Activated naive CD4-positive, alpha-beta T cell treated with anti-CD3 and anti-CD28 coated beads, Interleukin-2, amount 10 ng/mL, durations not matched to agents 7 days and 5 days (primary cell): Measurements from ENCODE around the gene RAPGEF4.

Source experiments
- CTCF ChIA-PET: fragments of 350-600 bp; sonication (Branson Sonifier 250); formaldehyde crosslinking; loops from one replicate; lab custom pipeline; 2021; ENCODE audit warnings: antibody characterized with exemption; lab: Charles Lee
- DNase-seq: peaks from one replicate; pipeline ENCODE4 v3.0.0-alpha.2; 2020
- H3K27ac Mint-ChIP-seq: one replicate; pipeline ENCODE4 v1.8.0; 2021; ENCODE audit warnings: mild to moderate bottlenecking, moderate library complexity, mixed read lengths
- H3K27me3 Mint-ChIP-seq: one replicate; pipeline ENCODE4 v1.8.0; 2021; ENCODE audit warnings: mild to moderate bottlenecking, mixed read lengths
- H3K36me3 Mint-ChIP-seq: one replicate; pipeline ENCODE4 v1.8.0; 2021; ENCODE audit warnings: mixed read lengths
- H3K4me1 Mint-ChIP-seq: one replicate; pipeline ENCODE4 v1.8.0; 2021; ENCODE audit warnings: mixed read lengths
- H3K4me3 Mint-ChIP-seq: one replicate; pipeline ENCODE4 v1.8.0; 2021; ENCODE audit warnings: mild to moderate bottlenecking, moderate library complexity, mixed read lengths
- H3K9me3 Mint-ChIP-seq: one replicate; pipeline ENCODE4 v1.8.0; 2021; ENCODE audit warnings: mixed read lengths

Gene RAPGEF4

DNA sequence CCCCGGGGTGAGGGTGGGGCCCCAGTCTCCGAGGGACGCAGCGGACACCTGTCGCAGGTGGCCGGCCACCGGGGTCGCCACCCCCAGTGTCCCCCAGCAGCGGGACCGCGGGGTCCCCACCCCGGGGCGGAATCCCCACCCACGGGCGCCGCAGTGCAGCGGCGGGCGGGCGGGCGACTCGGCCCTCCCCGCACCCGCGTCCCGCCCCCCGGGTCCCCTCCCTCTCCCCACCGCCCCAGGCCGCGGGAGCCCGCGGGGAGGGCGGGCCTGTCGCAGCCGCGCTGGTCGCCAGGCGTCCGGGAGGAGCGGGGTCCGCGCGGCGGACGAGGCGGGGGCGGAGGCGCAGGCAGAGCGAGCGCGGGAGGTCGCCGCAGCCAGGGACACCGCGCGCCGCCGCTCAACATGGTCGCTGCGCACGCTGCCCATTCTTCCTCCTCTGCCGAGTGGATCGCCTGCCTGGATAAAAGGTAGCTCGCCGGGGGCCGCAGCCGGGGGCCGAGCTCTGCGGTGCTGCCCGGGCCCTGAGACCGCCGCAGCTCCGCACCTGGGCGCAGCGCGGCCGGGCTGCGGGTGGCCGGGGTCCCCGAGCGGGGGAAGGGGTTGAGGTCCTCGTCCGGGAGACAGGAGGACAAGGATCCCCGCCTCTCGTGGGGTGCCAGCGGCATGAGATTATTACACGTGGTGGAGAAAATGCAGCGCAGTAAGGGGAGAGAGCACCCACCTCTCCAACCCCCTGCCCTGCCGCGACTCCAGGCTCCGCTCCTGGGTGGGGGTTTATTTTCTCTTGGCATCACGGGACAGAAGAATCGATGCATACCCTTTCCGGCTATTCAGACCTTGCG, at the start of gene RAPGEF4:
RAPGEF4 (plus strand) TSS at position 264 of the 842 bp plus-strand sequence; CDS start at position 403, 139 bp downstream.
- Mint-ChIP-seq H3K27me3 (peaks cover 60% of the 10 kb centered on the region), H3K9me3 (no peaks in the 10 kb centered on the region), H3K27ac (no peak within 1 kb of the TSS), H3K4me3 (peak within 1 kb of the TSS; percentile 48), H3K4me1 (peaks cover 9% of the 10 kb centered on the region), H3K36me3 (peaks cover 1% of the 10 kb centered on the region)
- no peak for DNase-seq
- CTCF ChIA-PET = no interaction called here

DNA sequence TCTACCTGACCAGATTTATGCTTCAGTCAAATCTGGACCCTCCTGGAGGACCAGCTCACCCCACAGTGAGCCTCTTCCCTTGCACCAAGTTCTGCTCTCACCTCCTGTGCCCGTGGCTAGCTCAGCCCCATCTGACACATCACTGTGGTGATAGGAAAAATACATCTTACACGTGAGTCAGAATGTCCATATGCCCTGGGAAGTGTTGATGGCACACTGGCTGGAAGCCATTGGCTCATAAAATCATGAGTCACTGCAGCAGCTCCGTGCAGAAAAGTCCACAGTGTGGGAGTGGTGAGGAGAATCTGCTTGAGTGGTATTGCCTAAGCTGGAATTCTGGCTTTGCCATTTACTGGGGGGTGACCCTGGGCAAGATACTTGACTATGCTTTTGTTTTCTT, 42.6 kb upstream of the RAPGEF4 start:
- H3K27me3 Mint-ChIP-seq = no peaks in the 10 kb centered on the region
- CTCF ChIA-PET = no interaction called here

DNA sequence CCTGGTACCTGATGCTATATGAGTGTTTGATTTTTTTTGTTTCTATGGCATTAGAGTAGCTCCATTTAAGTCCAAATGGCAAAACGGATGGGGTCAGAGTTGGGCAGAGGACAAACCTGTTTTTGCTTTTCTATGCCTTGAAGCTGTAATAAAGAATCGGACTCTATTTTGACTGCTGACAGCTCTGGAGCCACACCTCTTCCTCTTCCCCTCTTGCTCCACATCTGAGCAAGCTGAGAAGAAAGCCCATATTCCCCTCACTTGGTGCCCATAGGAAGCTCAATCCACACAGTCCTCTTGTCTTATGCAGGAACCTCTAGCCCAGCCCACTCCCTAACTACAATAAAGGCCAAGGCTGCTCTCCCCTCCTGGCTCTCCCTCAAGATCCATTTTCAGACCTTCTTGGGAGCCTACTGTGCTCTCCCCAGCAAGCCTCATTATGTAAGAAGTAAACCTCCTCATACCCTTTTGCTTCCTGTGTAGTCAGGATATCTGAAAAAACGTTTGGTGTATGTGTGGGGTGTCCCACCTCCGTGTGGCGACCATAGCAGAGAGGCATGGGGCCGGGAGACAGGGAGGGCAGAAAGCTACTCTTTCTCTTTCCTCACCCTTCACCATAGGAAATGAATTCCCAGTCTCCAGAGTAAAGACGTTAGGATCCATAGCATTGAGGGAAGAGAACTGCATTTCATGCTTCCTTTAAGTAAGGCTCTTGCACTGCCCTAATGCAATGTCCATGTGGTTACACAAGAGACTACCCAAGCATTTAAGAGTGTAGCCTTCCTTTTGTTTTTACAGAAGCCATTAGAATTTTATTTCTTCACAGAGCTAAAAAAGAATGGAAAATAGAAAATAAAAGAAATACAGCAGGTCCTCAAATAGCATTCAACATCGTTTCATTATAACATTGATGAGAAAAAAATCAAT, 41.9 kb upstream of the RAPGEF4 start:
- DNase-seq = no peak
- no peak overlapping the region for H3K4me3 Mint-ChIP-seq
- CTCF ChIA-PET = interaction anchor here (0.7 kb wide), 1 partner anchor 18 kb away, joined by 3 read pairs; no protein-coding TSS in a partner anchor
- peaks cover 8% of the 10 kb centered on the region for H3K9me3 Mint-ChIP-seq
- peaks cover 2% of the 10 kb centered on the region for H3K36me3 Mint-ChIP-seq
- peaks cover 34% of the 10 kb centered on the region for H3K4me1 Mint-ChIP-seq
- peak overlapping the region; percentile 11 for H3K27ac Mint-ChIP-seq
- no peaks in the 10 kb centered on the region for H3K27me3 Mint-ChIP-seq

More for the DNA sequence above, 42.6 kb upstream of the RAPGEF4 start:
- Mint-ChIP-seq H3K27ac (no peak overlapping the region), H3K4me3 (no peak overlapping the region), H3K9me3 (peaks cover 12% of the 10 kb centered on the region), H3K4me1 (peaks cover 30% of the 10 kb centered on the region), H3K36me3 (peaks cover 4% of the 10 kb centered on the region)
- no peak for DNase-seq

DNA sequence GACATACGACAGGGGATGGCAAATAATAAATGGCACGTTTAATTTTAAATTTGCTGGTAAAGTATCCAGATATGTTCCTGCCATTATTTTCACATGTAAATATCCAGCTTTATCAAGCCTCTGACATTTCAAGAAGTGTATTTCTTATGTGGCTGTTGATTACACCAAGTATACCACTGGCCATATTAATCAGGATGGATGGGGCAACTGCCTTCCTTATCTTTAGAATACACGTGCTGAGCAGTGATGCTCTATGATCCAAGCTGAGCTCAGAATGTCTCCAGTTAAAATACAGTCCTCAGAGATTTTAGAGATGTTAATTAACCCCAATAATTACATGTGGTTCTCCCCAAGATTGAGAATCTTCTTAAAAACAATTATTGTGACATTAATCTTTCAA, 38.3 kb upstream of the RAPGEF4 start:
- Mint-ChIP-seq H3K9me3 (no peaks in the 10 kb centered on the region), H3K27ac (no peak overlapping the region), H3K36me3 (no peaks in the 10 kb centered on the region), H3K4me3 (no peak overlapping the region), H3K4me1 (peaks cover 23% of the 10 kb centered on the region), H3K27me3 (peaks cover 4% of the 10 kb centered on the region)
- CTCF ChIA-PET = no interaction called here
- DNase-seq = no peak

DNA sequence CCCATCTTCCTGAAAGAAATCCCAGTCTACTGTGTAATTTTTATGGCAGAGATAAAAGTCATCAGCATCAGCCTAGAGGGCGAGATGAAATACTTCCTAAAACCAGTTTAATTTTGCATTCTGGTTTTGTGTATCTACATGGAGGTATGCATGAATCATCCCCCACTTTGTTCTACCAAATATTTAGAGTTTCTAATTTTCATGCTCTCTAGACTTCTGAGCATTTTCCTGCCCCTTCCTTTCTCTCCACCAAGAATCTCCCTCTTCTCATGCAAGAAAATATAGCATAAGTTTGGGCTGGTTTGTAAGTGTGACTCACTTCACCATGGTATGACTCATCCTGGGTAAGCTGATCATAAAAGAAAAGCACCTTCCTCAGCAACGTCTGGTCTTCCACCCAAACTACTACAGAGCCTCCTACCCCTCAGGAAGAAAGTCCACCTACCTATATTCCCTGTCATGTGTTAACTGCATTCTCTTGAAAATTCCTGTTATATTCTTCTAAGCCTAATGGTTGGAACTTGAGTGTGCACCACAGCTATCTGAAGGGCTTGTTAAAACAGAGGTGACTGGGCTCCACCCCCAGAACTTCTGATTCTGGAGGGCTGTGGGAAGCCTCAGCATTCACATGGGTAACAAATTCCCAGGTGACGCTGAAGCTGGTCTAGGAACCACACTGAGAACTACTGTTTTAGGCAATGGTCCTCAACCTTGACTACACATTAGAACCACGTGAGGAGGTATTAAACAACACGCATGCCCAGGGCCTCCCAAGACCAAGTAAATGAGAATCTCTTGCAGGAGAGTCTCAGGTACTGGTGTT, 37.4 kb upstream of the RAPGEF4 start:
- no peak for DNase-seq
- Mint-ChIP-seq H3K27me3 (peaks cover 4% of the 10 kb centered on the region), H3K36me3 (no peaks in the 10 kb centered on the region), H3K4me1 (peaks cover 19% of the 10 kb centered on the region), H3K4me3 (no peak overlapping the region), H3K27ac (no peak overlapping the region), H3K9me3 (no peaks in the 10 kb centered on the region)
- CTCF ChIA-PET = interaction anchor here (1.2 kb wide), 1 partner anchor 12 kb away, joined by 4 read pairs; no protein-coding TSS in a partner anchor

DNA sequence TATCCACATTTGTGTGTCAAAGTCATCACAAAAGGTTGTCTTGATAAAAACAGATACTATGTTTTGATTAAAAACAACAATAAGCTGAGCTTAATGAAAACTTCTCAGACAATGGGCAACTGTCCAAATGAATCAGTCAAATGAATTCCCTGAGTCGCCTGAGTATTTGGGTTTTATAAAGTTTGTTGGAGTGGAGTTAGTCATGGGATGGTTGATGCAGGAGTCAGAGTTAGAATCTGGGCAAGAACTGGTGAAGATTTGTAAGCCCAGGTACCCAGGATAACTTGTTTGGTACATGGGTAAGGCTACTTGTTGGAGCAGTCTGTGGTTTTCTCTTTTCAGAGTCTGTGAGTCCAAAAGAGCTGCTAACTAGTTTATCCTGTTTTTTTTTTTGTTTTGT, 34.4 kb upstream of the RAPGEF4 start:
- H3K4me3 Mint-ChIP-seq = no peak overlapping the region
- H3K9me3 Mint-ChIP-seq = no peaks in the 10 kb centered on the region
- no peak for DNase-seq
- no peaks in the 10 kb centered on the region for H3K36me3 Mint-ChIP-seq
- CTCF ChIA-PET = interaction anchor here (1.2 kb wide), 1 partner anchor 9 kb away, joined by 5 read pairs; no protein-coding TSS in a partner anchor
- peaks cover 4% of the 10 kb centered on the region for H3K27me3 Mint-ChIP-seq
- peaks cover 12% of the 10 kb centered on the region for H3K4me1 Mint-ChIP-seq
- H3K27ac Mint-ChIP-seq = no peak overlapping the region

DNA sequence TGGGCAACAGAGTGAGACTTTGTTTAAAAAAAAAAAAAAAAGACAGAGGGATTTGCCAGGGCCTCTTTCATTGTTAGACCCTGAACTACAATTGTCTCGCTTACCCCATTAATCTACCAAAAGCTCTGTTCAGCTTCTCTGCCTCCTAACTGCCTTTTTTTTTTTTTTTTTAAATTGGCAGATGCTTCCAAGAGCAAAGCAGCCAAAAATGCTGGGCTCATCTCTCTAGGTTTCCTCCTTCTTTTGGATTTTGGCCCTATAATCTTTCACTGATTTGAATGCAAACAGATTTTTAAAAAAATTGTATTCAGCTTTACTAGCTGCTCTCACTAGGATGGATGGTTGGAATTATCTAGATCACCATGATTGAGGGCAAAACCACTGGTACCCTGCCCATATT, 33.2 kb upstream of the RAPGEF4 start:
- peaks cover 14% of the 10 kb centered on the region for H3K27me3 Mint-ChIP-seq
- CTCF ChIA-PET = interaction anchor here (1.1 to 1.2 kb wide), 2 partner anchors 8 to 108 kb away, joined by 3 to 5 read pairs; no protein-coding TSS in a partner anchor
- no peak overlapping the region for H3K27ac Mint-ChIP-seq
- peaks cover 10% of the 10 kb centered on the region for H3K4me1 Mint-ChIP-seq
- H3K4me3 Mint-ChIP-seq = no peak overlapping the region
- DNase-seq = no peak
- no peaks in the 10 kb centered on the region for H3K9me3 Mint-ChIP-seq
- no peaks in the 10 kb centered on the region for H3K36me3 Mint-ChIP-seq

DNA sequence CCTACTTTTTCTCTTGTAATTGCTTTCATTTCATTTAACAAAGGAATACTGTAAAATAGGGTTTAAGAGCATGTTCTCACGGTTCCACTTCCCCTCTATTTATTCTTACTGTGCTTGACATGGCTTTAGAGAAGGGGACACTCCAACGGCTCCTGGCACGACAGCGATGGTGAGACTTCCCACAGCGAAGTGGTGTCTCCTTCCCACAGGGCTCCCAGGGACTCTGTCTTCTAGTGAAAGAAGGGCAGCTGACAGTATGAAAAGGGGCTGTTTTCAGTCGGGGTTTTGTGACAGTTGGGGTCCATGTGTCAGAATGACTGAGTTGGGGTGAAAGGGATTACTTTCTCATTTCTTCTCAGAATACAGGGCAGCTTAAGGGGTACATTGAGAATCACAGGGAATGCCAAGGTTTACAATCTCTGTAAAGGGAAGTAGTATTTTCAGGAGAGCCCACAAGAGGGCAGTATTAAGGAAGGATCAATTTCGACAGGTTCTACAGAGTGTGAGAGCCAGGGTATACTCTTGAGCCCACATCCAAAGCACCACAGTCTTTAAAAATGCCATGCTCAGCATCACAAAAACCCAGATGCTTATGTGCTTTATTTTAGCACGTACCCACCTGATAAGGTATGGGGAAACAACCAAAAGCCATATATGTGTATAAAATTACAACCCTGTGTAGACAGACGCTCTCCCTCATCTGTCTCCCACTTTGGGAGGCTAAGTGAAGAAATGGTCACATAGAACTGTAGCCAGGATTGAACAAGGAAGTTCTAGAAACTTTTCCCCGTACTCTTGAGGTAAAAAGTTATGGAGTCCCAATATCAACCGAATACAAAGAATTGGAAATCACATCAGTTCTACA, 31.3 kb upstream of the RAPGEF4 start:
- H3K4me3 Mint-ChIP-seq = no peak overlapping the region
- no peaks in the 10 kb centered on the region for H3K4me1 Mint-ChIP-seq
- CTCF ChIA-PET = interaction anchor here (1.2 kb wide), 1 partner anchor 9 kb away, joined by 4 read pairs; no protein-coding TSS in a partner anchor
- H3K27ac Mint-ChIP-seq = no peak overlapping the region
- DNase-seq = no peak
- no peaks in the 10 kb centered on the region for H3K36me3 Mint-ChIP-seq
- peaks cover 21% of the 10 kb centered on the region for H3K27me3 Mint-ChIP-seq
- H3K9me3 Mint-ChIP-seq = no peaks in the 10 kb centered on the region

DNA sequence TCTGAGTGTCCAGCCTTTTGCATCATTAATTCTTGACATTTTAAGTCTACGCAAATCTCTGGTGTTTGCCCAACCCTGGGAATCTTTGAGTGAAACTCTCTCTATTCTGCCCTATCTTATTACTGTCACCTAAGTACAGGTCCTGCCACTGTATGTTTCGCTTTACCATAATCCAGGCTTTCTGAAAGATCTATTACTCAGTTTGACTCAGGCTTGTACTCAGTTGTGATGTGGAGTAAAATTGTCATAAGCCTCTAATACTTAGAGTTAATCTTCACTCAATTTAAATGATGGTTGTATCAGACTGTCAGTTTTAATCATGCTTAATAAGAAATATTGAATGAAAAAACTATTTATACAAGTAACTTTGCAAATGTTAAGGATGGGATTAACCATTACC, 30.3 kb upstream of the RAPGEF4 start:
- Mint-ChIP-seq H3K36me3 (no peaks in the 10 kb centered on the region), H3K27me3 (peaks cover 24% of the 10 kb centered on the region), H3K4me1 (no peaks in the 10 kb centered on the region), H3K27ac (no peak overlapping the region), H3K4me3 (no peak overlapping the region), H3K9me3 (no peaks in the 10 kb centered on the region)
- no peak for DNase-seq
- CTCF ChIA-PET = interaction anchor here (1.2 kb wide), 1 partner anchor 10 kb away, joined by 4 read pairs; no protein-coding TSS in a partner anchor

DNA sequence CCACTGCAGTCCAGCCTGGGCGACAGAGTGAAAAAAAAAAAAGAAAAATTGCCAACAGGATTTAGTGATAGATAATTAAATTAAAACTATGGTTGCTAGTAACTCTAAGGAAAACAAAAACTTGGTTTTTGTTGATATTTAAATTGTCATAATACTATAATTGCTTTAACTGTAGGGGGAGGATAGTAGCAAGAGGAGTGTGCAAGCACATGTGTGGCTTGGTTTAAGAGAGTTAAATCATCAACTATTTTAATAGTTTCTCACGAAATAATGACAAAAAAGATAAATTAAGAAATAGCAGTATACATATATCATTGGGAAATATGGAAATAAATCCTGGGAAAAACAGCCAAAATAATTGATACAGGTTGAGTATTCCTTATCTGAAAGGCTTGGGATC, 27.4 kb upstream of the RAPGEF4 start:
- DNase-seq = no peak
- H3K27me3 Mint-ChIP-seq = peaks cover 32% of the 10 kb centered on the region
- H3K4me1 Mint-ChIP-seq = no peaks in the 10 kb centered on the region
- H3K4me3 Mint-ChIP-seq = no peak overlapping the region
- H3K27ac Mint-ChIP-seq = no peak overlapping the region
- H3K36me3 Mint-ChIP-seq = no peaks in the 10 kb centered on the region
- CTCF ChIA-PET = interaction anchor here (1.5 kb wide), 1 partner anchor 114 kb away, joined by 8 read pairs; no protein-coding TSS in a partner anchor
- no peaks in the 10 kb centered on the region for H3K9me3 Mint-ChIP-seq

DNA sequence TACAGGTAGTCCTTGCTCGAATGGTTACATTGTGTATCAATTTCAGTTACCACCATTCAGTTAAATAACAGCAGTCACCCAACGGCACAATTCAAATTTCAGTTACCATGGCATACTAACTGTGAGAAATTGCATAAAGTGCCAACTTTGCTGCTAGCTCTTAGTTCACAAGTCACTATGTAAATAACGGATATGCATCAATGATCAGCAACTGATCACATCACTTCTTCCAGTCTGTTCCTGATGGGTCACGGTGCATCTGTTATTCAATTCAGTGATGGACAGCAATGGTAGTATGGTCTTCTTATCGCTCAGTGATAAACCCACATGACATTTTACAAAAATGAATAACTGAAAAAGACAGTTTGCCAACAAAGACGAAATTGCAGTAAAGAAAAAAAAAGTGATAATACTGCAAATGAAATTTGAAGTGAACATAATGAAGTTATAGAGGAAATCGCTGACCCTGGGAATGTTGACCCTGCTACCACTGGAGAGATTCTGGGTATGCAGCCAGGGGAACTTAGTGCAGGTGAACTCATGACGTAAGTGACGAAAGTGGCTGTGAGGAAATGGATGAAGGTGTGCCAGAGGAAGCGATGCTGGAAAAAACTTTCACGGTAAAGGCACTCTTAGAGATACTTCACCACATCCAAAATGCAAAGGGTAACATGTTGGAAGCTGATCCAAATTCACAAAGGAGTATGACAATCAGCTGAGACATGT, 25.9 kb upstream of the RAPGEF4 start:
- Mint-ChIP-seq H3K27ac (no peak overlapping the region), H3K4me3 (no peak overlapping the region), H3K4me1 (no peaks in the 10 kb centered on the region), H3K9me3 (no peaks in the 10 kb centered on the region), H3K27me3 (peaks cover 35% of the 10 kb centered on the region), H3K36me3 (no peaks in the 10 kb centered on the region)
- CTCF ChIA-PET = interaction anchor here (1.0 to 1.6 kb wide), 8 partner anchors 8 to 537 kb away, joined by 3 to 8 read pairs (median 5); no protein-coding TSS in a partner anchor
- no peak for DNase-seq

DNA sequence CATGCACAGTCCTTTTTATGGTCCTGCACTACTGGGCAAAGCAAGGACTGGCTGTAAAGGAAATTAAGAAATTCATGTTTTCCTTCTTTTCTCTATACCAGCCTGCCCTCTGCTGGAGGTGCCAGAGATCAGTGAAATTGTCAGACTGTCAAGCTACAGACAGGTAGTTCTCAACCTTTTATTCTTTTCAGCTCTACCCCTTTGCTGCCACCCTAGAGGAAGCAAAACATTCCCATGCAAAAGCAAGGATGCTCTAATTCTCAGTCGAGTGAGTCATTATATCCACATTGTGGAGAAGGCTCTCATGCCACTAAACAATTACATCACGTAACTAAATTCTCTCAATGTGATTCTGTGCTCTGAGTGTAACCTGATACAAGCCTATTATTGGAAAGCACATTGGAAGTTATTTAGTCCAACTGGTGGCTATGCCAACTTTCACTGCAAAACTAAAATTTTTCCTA, 25.0 kb upstream of the RAPGEF4 start:
- H3K4me1 Mint-ChIP-seq = no peaks in the 10 kb centered on the region

More for the DNA sequence above, 25.0 kb upstream of the RAPGEF4 start:
- no peak overlapping the region for H3K4me3 Mint-ChIP-seq
- peaks cover 42% of the 10 kb centered on the region for H3K27me3 Mint-ChIP-seq
- peak; percentile 58 for DNase-seq
- no peaks in the 10 kb centered on the region for H3K9me3 Mint-ChIP-seq
- CTCF ChIA-PET = interaction anchor here (0.7 to 1.6 kb wide), 12 partner anchors 9 to 538 kb away, joined by 3 to 8 read pairs (median 4); no protein-coding TSS in a partner anchor
- no peak overlapping the region for H3K27ac Mint-ChIP-seq
- no peaks in the 10 kb centered on the region for H3K36me3 Mint-ChIP-seq
